ACHN (cell line): Measurements from ENCODE around the gene PLEKHM1.

Experiments
- DNase-seq: peaks from one replicate; pipeline ENCODE4 v3.0.0-alpha.2; 2015
- in situ Hi-C: cut with HindIII; loops from 2 replicates; pipeline ENCODE4 v1.10.0; 2017; ENCODE audit warnings: low sequenced_read_pairs, low pct_ligation_motif_present, low pct_unique_long_range_greater_than_20kb

PLEKHM1 gene

GRCh38 chr17:45410144-45411091 lies 80.1 kb downstream of the PLEKHM1 start:
- DNase-seq: no peak
- in situ Hi-C loops: no loop called here

GRCh38 chr17:45409659-45410076 lies 80.9 kb downstream of the PLEKHM1 start:
- in situ Hi-C loops: no loop called here
- no peak for DNase-seq

- in situ Hi-C loops: no loop called here
- DNase-seq: no peak
Measured at GRCh38 chr17:45408611-45409421, 81.7 kb downstream of the PLEKHM1 start.

- in situ Hi-C loops: no loop called here
- no peak for DNase-seq
Measured at GRCh38 chr17:45406107-45406506, 84.4 kb downstream of the PLEKHM1 start.

- DNase-seq: no peak
- in situ Hi-C loops: no loop called here
Measured at GRCh38 chr17:45405250-45406086, 85.1 kb downstream of the PLEKHM1 start.

GRCh38 chr17:45404870-45405249 lies 85.7 kb downstream of the PLEKHM1 start:
- in situ Hi-C loops: no loop called here

GRCh38 chr17:45403906-45404490 lies 86.5 kb downstream of the PLEKHM1 start:
- in situ Hi-C loops: no loop called here
- no peak for DNase-seq

More at GRCh38 chr17:45404870-45405249, 85.7 kb downstream of the PLEKHM1 start:
- DNase-seq: no peak

GRCh38 chr17:45402916-45403315 lies 87.6 kb downstream of the PLEKHM1 start:
- in situ Hi-C loops: no loop called here
- no peak for DNase-seq

- in situ Hi-C loops: no loop called here
- DNase-seq: no peak
Measured at GRCh38 chr17:45398800-45399199, 91.7 kb downstream of the PLEKHM1 start.

- no peak for DNase-seq
- in situ Hi-C loops: no loop called here
Measured at GRCh38 chr17:45397796-45398195, 92.7 kb downstream of the PLEKHM1 start.

GRCh38 chr17:45396496-45397205 lies 93.9 kb downstream of the PLEKHM1 start:
- no peak for DNase-seq
- in situ Hi-C loops: no loop called here

- DNase-seq: no peak
- in situ Hi-C loops: no loop called here
Measured at GRCh38 chr17:45395569-45396415, 94.7 kb downstream of the PLEKHM1 start.

- peak; percentile 72 for DNase-seq
- in situ Hi-C loops: no loop called here
Measured at GRCh38 chr17:45394913-45395568, 95.5 kb downstream of the PLEKHM1 start.

- no peak for DNase-seq
- in situ Hi-C loops: no loop called here
Measured at GRCh38 chr17:45394564-45394912, 96.0 kb downstream of the PLEKHM1 start.

- in situ Hi-C loops: no loop called here
- DNase-seq: no peak
Measured at GRCh38 chr17:45394091-45394490, 96.4 kb downstream of the PLEKHM1 start.

- in situ Hi-C loops: no loop called here
- no peak for DNase-seq
Measured at GRCh38 chr17:45393411-45393810, 97.1 kb downstream of the PLEKHM1 start.

GRCh38 chr17:45391918-45392317 lies 98.6 kb downstream of the PLEKHM1 start:
- in situ Hi-C loops: no loop called here
- no peak for DNase-seq
